ENCODE data around the gene RAB33A.

Gene RAB33A

GRCh38 chrX:130174937-130175336, 3.2 kb downstream of the RAB33A start:
- Histone ChIP-seq H3K9me3 (ENCODE audit: control insufficient read depth, low read length) (no peaks in the 10 kb centered on the region), H3K4me3 (ENCODE audit: low read length) (no peak overlapping the region), H3K9ac (ENCODE audit: low read length) (no peak overlapping the region), H3K4me1 (ENCODE audit: control insufficient read depth, insufficient read depth, low read length) (peaks cover 3% of the 10 kb centered on the region), H3K36me3 (ENCODE audit: control insufficient read depth, insufficient read depth, low read length) (no peaks in the 10 kb centered on the region), H3K27me3 (ENCODE audit: control insufficient read depth, insufficient read depth, low read length) (peaks cover 8% of the 10 kb centered on the region)

- Histone ChIP-seq H3K36me3 (ENCODE audit: control insufficient read depth, insufficient read depth, low read length) (no peaks in the 10 kb centered on the region), H3K9me3 (ENCODE audit: control insufficient read depth, low read length) (no peaks in the 10 kb centered on the region), H3K9ac (ENCODE audit: low read length) (no peak overlapping the region), H3K4me3 (ENCODE audit: low read length) (no peak overlapping the region), H3K4me1 (ENCODE audit: control insufficient read depth, insufficient read depth, low read length) (peaks cover 3% of the 10 kb centered on the region), H3K27me3 (ENCODE audit: control insufficient read depth, insufficient read depth, low read length) (peaks cover 8% of the 10 kb centered on the region)
Measured at GRCh38 chrX:130176354-130176776, 4.6 kb downstream of the RAB33A start.

GRCh38 chrX:130176942-130177341, 5.2 kb downstream of the RAB33A start:
- H3K36me3 ChIP-seq (ENCODE audit: control insufficient read depth, insufficient read depth, low read length): no peaks in the 10 kb centered on the region
- H3K27me3 ChIP-seq (ENCODE audit: control insufficient read depth, insufficient read depth, low read length): peaks cover 6% of the 10 kb centered on the region
- no peaks in the 10 kb centered on the region for H3K9me3 ChIP-seq (ENCODE audit: control insufficient read depth, low read length)
- no peak overlapping the region for H3K4me3 ChIP-seq (ENCODE audit: low read length)
- peaks cover under 1% of the 10 kb centered on the region for H3K4me1 ChIP-seq (ENCODE audit: control insufficient read depth, insufficient read depth, low read length)
- H3K9ac ChIP-seq (ENCODE audit: low read length): no peak overlapping the region

- Histone ChIP-seq H3K27me3 (ENCODE audit: control insufficient read depth, insufficient read depth, low read length) (no peaks in the 10 kb centered on the region), H3K4me1 (ENCODE audit: control insufficient read depth, insufficient read depth, low read length) (no peaks in the 10 kb centered on the region), H3K4me3 (ENCODE audit: low read length) (no peak overlapping the region), H3K9me3 (ENCODE audit: control insufficient read depth, low read length) (no peaks in the 10 kb centered on the region), H3K9ac (ENCODE audit: low read length) (no peak overlapping the region), H3K36me3 (ENCODE audit: control insufficient read depth, insufficient read depth, low read length) (no peaks in the 10 kb centered on the region)
Measured at GRCh38 chrX:130179170-130179569, 7.4 kb downstream of the RAB33A start.

- no peaks in the 10 kb centered on the region for H3K9me3 ChIP-seq (ENCODE audit: control insufficient read depth, low read length)
- no peaks in the 10 kb centered on the region for H3K36me3 ChIP-seq (ENCODE audit: control insufficient read depth, insufficient read depth, low read length)
- no peak overlapping the region for H3K9ac ChIP-seq (ENCODE audit: low read length)
- no peaks in the 10 kb centered on the region for H3K4me1 ChIP-seq (ENCODE audit: control insufficient read depth, insufficient read depth, low read length)
- no peak overlapping the region for H3K4me3 ChIP-seq (ENCODE audit: low read length)
- H3K27me3 ChIP-seq (ENCODE audit: control insufficient read depth, insufficient read depth, low read length): no peaks in the 10 kb centered on the region
Measured at GRCh38 chrX:130179579-130180215, 7.9 kb downstream of the RAB33A start.

- Histone ChIP-seq H3K36me3 (ENCODE audit: control insufficient read depth, insufficient read depth, low read length) (no peaks in the 10 kb centered on the region), H3K9me3 (ENCODE audit: control insufficient read depth, low read length) (no peaks in the 10 kb centered on the region), H3K9ac (ENCODE audit: low read length) (no peak overlapping the region), H3K4me3 (ENCODE audit: low read length) (no peak overlapping the region), H3K4me1 (ENCODE audit: control insufficient read depth, insufficient read depth, low read length) (no peaks in the 10 kb centered on the region), H3K27me3 (ENCODE audit: control insufficient read depth, insufficient read depth, low read length) (no peaks in the 10 kb centered on the region)
Measured at GRCh38 chrX:130184168-130184567, 12.4 kb downstream of the RAB33A start.

- Histone ChIP-seq H3K9ac (ENCODE audit: low read length) (no peak overlapping the region), H3K36me3 (ENCODE audit: control insufficient read depth, insufficient read depth, low read length) (no peaks in the 10 kb centered on the region), H3K4me3 (ENCODE audit: low read length) (no peak overlapping the region), H3K9me3 (ENCODE audit: control insufficient read depth, low read length) (no peaks in the 10 kb centered on the region), H3K27me3 (ENCODE audit: control insufficient read depth, insufficient read depth, low read length) (no peaks in the 10 kb centered on the region), H3K4me1 (ENCODE audit: control insufficient read depth, insufficient read depth, low read length) (no peaks in the 10 kb centered on the region)
Measured at GRCh38 chrX:130184857-130185256, 13.1 kb downstream of the RAB33A start.

- Histone ChIP-seq H3K9ac (ENCODE audit: low read length) (no peak overlapping the region), H3K4me3 (ENCODE audit: low read length) (no peak overlapping the region), H3K9me3 (ENCODE audit: control insufficient read depth, low read length) (no peaks in the 10 kb centered on the region), H3K27me3 (ENCODE audit: control insufficient read depth, insufficient read depth, low read length) (no peaks in the 10 kb centered on the region), H3K36me3 (ENCODE audit: control insufficient read depth, insufficient read depth, low read length) (no peaks in the 10 kb centered on the region), H3K4me1 (ENCODE audit: control insufficient read depth, insufficient read depth, low read length) (no peaks in the 10 kb centered on the region)
Measured at GRCh38 chrX:130186651-130187050, 14.9 kb downstream of the RAB33A start.

GRCh38 chrX:130190801-130191200, 19.0 kb downstream of the RAB33A start:
- Histone ChIP-seq H3K9me3 (ENCODE audit: control insufficient read depth, low read length) (no peaks in the 10 kb centered on the region), H3K4me1 (ENCODE audit: control insufficient read depth, insufficient read depth, low read length) (no peaks in the 10 kb centered on the region), H3K4me3 (ENCODE audit: low read length) (no peak overlapping the region), H3K9ac (ENCODE audit: low read length) (no peak overlapping the region), H3K36me3 (ENCODE audit: control insufficient read depth, insufficient read depth, low read length) (no peaks in the 10 kb centered on the region), H3K27me3 (ENCODE audit: control insufficient read depth, insufficient read depth, low read length) (no peaks in the 10 kb centered on the region)

GRCh38 chrX:130196466-130196865, 24.7 kb downstream of the RAB33A start:
- Histone ChIP-seq H3K4me3 (ENCODE audit: low read length) (no peak overlapping the region), H3K27me3 (ENCODE audit: control insufficient read depth, insufficient read depth, low read length) (no peaks in the 10 kb centered on the region), H3K36me3 (ENCODE audit: control insufficient read depth, insufficient read depth, low read length) (no peaks in the 10 kb centered on the region), H3K4me1 (ENCODE audit: control insufficient read depth, insufficient read depth, low read length) (no peaks in the 10 kb centered on the region), H3K9ac (ENCODE audit: low read length) (no peak overlapping the region), H3K9me3 (ENCODE audit: control insufficient read depth, low read length) (no peaks in the 10 kb centered on the region)

GRCh38 chrX:130197464-130197863, 25.7 kb downstream of the RAB33A start:
- Histone ChIP-seq H3K9me3 (ENCODE audit: control insufficient read depth, low read length) (no peaks in the 10 kb centered on the region), H3K9ac (ENCODE audit: low read length) (no peak overlapping the region), H3K4me3 (ENCODE audit: low read length) (no peak overlapping the region), H3K27me3 (ENCODE audit: control insufficient read depth, insufficient read depth, low read length) (no peaks in the 10 kb centered on the region), H3K4me1 (ENCODE audit: control insufficient read depth, insufficient read depth, low read length) (no peaks in the 10 kb centered on the region), H3K36me3 (ENCODE audit: control insufficient read depth, insufficient read depth, low read length) (no peaks in the 10 kb centered on the region)

GRCh38 chrX:130204647-130205046, 32.9 kb downstream of the RAB33A start:
- Histone ChIP-seq H3K4me1 (ENCODE audit: control insufficient read depth, insufficient read depth, low read length) (no peaks in the 10 kb centered on the region), H3K36me3 (ENCODE audit: control insufficient read depth, insufficient read depth, low read length) (no peaks in the 10 kb centered on the region), H3K4me3 (ENCODE audit: low read length) (no peak overlapping the region), H3K9me3 (ENCODE audit: control insufficient read depth, low read length) (no peaks in the 10 kb centered on the region), H3K27me3 (ENCODE audit: control insufficient read depth, insufficient read depth, low read length) (no peaks in the 10 kb centered on the region), H3K9ac (ENCODE audit: low read length) (no peak overlapping the region)

Data from mucosa of stomach (tissue), 1 donor.